Thoracic aorta (tissue), 2 donors: ENCODE measurements around the gene KIAA0930. TPM values are rescaled to one million over a fixed set of nuclear protein-coding genes. Genes with fewer than 3 reads are reported as not detected.

Experiments used
- ATAC-seq: fragments of 150-250 bp; one replicate; pipeline ENCODE4 v1.8.0; 2017; ENCODE audit warnings: low read depth; ENCODE audit not compliant: insufficient number of reproducible peaks, low FRiP score
- DNase-seq: peaks from one replicate; pipeline ENCODE4 v3.0.0-alpha.2; 2020; ENCODE audit warnings: low spot score
- H3K27ac ChIP-seq, 2 donors: fragments of 200-600 bp; sonication (generic); 1 replicate in 1 of 2; 2 replicates in 1 of 2; pipeline ENCODE4 v1.5.1; 2016; ENCODE audit warnings: mild to moderate bottlenecking in 2 of 2, moderate library complexity in 2 of 2
- H3K27me3 ChIP-seq: fragments of 200-600 bp; sonication (generic); replicated peaks from 2 replicates; pipeline ENCODE4 v1.6.0; 2016; ENCODE audit warnings: mild to moderate bottlenecking; ENCODE audit not compliant: insufficient read depth
- H3K36me3 ChIP-seq: fragments of 200-600 bp; sonication (generic); one replicate; pipeline ENCODE4 v1.5.1; 2016
- H3K4me1 ChIP-seq, 2 donors: fragments of 200-600 bp; sonication (generic); 1 replicate in 1 of 2; 2 replicates in 1 of 2; pipeline versions ENCODE4 v1.5.1 to v1.6.0; 2016; ENCODE audit warnings: low read depth in 2 of 2, mild to moderate bottlenecking in 1 of 2; ENCODE audit not compliant: control insufficient read depth in 1 of 2
- H3K4me3 ChIP-seq: fragments of 200-600 bp; sonication (generic); 2 replicates; pipeline ENCODE4 v1.5.1; 2016; ENCODE audit warnings: mild to moderate bottlenecking
- H3K9me3 ChIP-seq: fragments of 200-600 bp; sonication (generic); 2 replicates; pipeline ENCODE4 v1.5.1; 2016
- CTCF ChIP-seq: fragments of 200-600 bp; sonication (generic); IDR thresholded peaks from one replicate; pipeline ENCODE4 v1.5.1; 2019; ENCODE audit warnings: antibody characterized with exemption
- total RNA-seq, 2 donors: library from RNA; depleted of rRNA; stranded (reverse); fragments of >200 nt; gene quantifications; one replicate each; pipeline versions ENCODE4 v1.1.0 to v1.2.3, GENCODE V29; 2016

KIAA0930 gene
- total RNA-seq, 2 donors from 2014 or later, result 76.9 to 99.1 TPM

- H3K4me3 ChIP-seq, result no peak overlapping the region
- no peak for ATAC-seq
- H3K9me3 ChIP-seq, result no peaks in the 10 kb centered on the region
- no peak for TF ChIP-seq CTCF
- peaks cover 10 to 23% of the 10 kb centered on the region in 2 donors for H3K4me1 ChIP-seq
- H3K27ac ChIP-seq, result no peak overlapping the region
- no peaks in the 10 kb centered on the region for H3K27me3 ChIP-seq
- DNase-seq, result no peak
- H3K36me3 ChIP-seq, result no peaks in the 10 kb centered on the region
Measured at GRCh38 chr22:45238076-45238956, 2.4 kb downstream of the KIAA0930 start.

GRCh38 chr22:45237065-45237990 is 3.4 kb downstream of the KIAA0930 start:
- no peak for DNase-seq
- H3K4me1 ChIP-seq, result peaks cover 10 to 23% of the 10 kb centered on the region in 2 donors
- H3K36me3 ChIP-seq, result no peaks in the 10 kb centered on the region
- no peak for ATAC-seq
- H3K27ac ChIP-seq, result no peak overlapping the region
- H3K4me3 ChIP-seq, result no peak overlapping the region
- H3K9me3 ChIP-seq, result no peaks in the 10 kb centered on the region
- no peak for TF ChIP-seq CTCF
- no peaks in the 10 kb centered on the region for H3K27me3 ChIP-seq

GRCh38 chr22:45235851-45236342 is 4.8 kb downstream of the KIAA0930 start:
- Histone ChIP-seq H3K27ac (no peak overlapping the region), H3K36me3 (no peaks in the 10 kb centered on the region), H3K9me3 (no peaks in the 10 kb centered on the region), H3K4me3 (no peak overlapping the region), H3K4me1 (peaks cover 10 to 19% of the 10 kb centered on the region in 2 donors), H3K27me3 (no peaks in the 10 kb centered on the region)
- TF ChIP-seq CTCF, result no peak
- DNase-seq, result no peak
- ATAC-seq, result no peak

GRCh38 chr22:45235101-45235777 is 5.5 kb downstream of the KIAA0930 start:
- Histone ChIP-seq H3K36me3 (no peaks in the 10 kb centered on the region), H3K4me3 (no peak overlapping the region), H3K4me1 (peaks cover 10 to 18% of the 10 kb centered on the region in 2 donors), H3K27me3 (no peaks in the 10 kb centered on the region), H3K9me3 (no peaks in the 10 kb centered on the region), H3K27ac (no peak overlapping the region)
- ATAC-seq (no peak), DNase-seq (no peak)
- no peak for TF ChIP-seq CTCF
